HG02973 (cell line): ENCODE results near the gene CD99.

Experiments
- ATAC-seq: cut with Tn5 transposase; IDR thresholded peaks from one replicate; pipeline ENCODE4 v1.9.1; 2021; ENCODE audit warnings: moderate library complexity; ENCODE audit not compliant: unreplicated experiment

The CD99 gene

GRCh38 chrX:2697741-2698299 is 6.7 kb downstream of the CD99 start:
- ATAC-seq = peak; percentile 29

DNA sequence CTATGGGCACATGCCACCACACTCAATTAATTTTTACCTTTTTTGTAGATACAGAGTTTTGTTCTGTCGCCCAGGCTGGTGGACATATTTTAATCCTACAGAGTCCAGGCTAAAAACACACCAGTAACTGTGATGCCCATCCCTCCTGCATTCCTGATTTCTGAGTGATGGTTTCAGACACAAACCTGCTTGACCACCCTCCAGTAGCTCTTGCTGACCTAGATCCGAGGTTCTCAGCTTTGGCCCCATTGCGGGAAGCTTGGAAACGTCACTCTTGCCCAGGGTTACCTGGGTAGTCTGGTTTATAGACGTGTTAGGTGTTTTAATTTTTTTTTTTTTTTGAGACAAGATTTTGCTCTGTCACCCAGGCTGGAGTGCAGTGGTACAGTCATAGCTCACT is 7.5 kb downstream of the CD99 start:
- ATAC-seq = no peak

DNA sequence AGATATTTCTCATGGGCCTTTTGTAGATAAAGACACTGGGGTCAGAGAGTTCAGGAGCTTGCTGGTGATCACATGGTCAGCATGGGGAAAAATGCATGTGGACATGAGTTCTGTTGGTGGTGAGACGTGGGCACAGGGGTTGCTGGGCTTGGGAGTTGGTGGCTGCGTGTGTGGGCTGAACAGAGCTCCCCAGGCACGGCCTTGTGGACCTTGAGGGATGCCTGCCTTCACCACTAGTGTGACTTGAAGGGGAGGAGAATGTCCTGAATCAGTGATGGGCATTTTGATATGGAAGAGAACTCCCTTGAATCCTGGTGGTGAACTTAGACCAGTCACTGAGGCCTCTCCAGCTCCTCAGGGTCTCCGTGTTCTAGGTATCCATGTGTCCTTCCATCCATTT is 8.9 kb downstream of the CD99 start:
- ATAC-seq = no peak

DNA sequence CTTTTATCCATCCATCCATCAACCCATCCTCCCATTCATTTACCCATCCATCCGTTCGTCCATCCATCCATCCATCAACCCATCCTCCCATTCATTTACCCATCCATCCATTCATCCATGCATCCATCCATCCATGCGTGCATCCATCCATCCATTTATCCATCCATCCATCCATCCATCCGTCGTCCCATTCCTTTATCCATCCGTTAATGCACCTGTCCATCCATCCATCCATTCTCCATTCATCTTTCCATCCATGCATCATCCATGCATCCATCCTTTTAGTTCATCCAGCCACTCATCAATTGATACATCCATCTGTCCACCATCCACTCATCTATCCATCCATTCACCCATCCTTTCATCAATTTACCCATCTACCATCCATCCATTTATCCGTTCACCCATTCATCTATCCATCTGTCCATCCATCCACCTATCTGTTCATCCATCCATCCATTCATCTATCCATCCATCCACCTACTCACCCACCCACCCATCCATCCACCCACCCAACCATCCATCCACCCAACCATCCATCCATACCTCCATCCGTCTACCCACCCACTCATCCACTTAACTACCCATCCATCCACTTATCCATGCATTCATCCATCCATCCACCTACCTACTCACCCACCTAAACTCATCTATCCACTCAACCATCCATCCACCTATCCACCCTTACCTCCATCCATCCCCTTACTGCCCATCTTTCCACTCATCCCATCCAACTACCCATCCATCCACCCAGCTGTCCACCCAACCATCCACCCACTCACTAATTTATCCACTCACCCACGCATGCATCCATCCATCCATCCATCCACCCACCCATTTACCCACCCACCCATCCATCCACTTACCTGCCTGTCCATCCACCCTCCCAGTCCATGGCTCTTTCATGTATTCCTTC is 9.6 kb downstream of the CD99 start:
- ATAC-seq = no peak

- ATAC-seq = no peak
Measured at GRCh38 chrX:2701600-2701999, 10.5 kb downstream of the CD99 start.

GRCh38 chrX:2703991-2704369 is 12.9 kb downstream of the CD99 start:
- ATAC-seq = no peak

GRCh38 chrX:2705046-2705832 is 14.1 kb downstream of the CD99 start:
- no peak for ATAC-seq

- ATAC-seq = peak; percentile 90
Measured at GRCh38 chrX:2707334-2707760, 16.3 kb downstream of the CD99 start.

GRCh38 chrX:2708021-2708420 is 16.9 kb downstream of the CD99 start:
- no peak for ATAC-seq

DNA sequence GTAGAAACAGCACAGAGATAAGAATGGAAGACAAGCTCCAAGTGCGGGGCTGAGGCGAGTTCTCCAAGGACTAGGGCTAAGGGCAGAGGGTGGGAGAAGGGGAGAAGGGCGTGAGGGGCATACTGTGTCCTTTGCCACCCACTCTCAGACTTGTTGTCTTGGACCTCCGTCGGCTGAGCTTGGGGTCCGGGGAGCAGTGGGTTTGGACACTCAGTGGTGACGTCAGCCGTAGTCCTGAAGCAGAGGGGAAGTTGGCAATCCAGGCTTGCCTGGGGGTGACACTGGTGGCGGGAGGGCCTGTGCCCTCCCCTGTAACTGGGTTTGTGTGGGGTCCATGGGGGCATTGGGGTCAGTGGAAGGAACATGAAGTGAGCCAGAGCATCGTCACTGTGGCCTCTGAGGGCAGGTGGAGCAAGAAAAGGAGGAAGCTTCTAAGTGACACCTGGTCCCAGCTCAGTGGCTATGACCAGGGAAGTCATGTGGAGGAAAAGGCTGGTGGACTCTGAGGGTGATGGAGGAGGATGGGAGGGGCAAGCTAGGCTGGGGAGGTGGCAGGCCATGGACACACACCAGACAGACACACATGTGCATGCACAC is 17.6 kb downstream of the CD99 start:
- no peak for ATAC-seq

DNA sequence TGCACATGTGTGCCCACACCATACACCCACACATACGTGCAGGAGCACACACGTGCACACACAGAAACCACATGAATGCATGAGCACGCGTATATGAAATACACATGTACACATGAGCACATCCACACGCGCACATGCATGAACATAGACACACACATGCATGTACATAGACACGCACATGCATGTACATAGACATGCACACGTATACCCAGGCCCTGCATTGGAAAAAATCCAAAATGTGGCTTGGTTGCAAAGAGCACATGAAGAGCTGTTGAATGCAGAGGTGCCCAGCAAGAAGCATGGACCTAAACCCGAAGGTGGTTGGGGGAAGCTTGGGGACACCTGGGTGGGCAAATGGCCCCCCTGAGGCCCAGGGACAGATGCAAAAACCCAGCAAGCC is 18.5 kb downstream of the CD99 start:
- ATAC-seq = no peak

DNA sequence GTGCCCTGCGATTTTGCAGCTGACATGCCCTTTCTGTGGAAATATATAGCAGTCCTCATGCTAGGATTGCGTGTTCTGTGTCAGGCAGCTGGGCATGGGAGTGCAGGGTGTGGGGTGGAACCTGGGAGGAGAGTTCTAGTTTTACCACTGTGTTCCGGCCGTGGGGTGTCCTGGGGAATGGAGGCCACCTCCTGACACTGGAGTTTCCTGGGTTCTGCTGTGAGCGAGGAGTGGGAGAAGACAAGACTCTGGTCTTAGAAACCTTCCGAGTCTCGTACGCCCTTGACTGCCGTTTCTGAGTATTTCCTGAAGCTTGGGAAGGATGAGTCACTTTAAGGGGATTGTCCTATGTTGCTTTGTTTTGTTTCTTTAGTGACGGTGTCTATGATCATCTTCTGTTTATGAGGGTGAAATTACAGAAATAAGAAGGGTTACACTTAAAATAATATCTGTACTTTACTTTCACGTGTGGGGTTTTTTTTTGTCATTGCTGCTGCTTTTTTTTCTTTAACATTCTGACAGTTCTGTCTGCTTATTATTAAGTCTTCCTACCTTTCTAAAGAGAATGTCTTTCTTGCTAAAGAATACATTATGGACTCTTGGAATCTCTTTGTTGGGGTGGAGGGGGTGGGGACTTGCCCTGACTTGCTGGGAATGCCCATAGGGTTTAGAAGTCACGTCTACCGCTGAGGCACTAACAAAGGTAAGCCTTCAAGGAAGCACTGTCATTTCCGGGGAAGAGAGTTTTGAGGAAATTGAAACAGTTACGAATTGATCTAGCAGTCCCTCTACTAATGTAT is 19.1 kb downstream of the CD99 start:
- peak; percentile 23 for ATAC-seq

GRCh38 chrX:2711441-2711840 is 20.3 kb downstream of the CD99 start:
- no peak for ATAC-seq

DNA sequence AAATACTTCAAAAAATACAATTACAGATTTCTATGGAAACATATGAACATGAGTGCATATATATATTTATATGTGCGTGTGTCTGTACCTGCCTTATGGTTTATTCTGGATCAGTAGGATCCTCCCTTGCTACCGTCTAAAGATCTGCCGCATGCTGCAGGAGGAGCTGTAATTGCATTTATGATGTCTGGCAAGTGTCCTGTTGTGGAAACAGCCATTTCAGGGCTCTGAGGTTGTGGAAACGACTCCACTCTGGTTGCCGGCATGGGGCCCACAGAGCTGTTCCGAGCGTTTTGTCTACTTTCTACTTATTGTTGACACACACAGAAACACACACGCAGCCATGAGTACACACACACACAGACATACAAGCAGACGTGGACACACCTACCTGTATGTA is 21.3 kb downstream of the CD99 start:
- no peak for ATAC-seq

DNA sequence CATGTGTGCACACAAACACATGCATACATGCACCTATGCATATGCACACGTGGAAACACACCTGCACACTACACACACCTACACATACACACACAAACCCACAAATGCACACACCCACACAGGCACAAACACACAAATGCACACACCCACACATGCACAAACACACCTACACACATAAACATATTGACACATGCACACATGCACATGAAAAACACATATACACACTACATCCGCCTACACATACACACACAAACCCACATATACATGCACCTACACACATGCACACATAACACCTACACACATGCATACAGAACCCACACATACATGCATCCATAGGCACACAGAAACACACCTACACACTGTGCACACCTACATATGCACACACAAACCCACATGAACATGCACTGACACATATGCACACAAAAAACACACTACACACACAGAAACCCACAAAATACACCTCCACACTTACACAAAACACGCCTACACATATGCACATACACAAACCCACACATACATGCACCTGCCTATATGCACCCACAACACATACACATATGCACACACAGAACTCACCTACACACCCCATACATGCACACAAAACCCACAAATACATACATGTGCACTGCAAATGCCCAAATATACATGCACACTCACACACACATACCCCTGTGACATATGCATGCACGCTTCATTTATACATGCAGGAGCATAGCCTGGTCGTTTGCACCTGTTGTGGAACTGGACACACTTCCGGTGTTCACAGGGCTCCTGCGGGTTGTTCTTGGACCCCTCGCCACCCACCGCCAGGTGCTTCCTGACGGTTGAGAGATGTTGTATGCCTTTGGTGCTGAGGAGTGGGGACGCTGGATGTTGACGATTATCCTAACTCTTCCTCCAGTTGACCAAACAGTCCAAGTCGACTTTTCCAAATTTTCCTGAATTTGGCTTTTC is 22.1 kb downstream of the CD99 start:
- no peak for ATAC-seq

- no peak for ATAC-seq
Measured at GRCh38 chrX:2714551-2714950, 23.5 kb downstream of the CD99 start.

- ATAC-seq = no peak
Measured at GRCh38 chrX:2715066-2715600, 24.0 kb downstream of the CD99 start.

DNA sequence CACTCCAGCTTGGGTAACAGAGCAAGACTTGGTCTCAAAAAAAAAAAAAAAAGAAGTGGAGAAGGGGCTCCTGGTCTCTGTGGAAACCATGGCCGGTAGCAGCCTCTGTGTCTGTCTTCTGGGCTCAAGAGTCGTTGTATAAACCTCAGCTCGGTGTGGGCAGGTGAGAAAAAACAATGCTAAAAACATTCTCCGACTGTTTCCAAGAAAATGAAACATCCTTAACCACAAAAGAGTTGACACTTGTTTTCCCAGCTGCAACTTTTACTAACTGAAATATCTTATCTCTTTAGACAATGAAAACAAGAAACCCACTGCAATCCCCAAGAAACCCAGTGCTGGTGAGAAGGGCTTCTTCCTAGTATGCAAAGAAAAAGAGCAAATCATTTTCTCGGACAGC is 26.2 kb downstream of the CD99 start:
- no peak for ATAC-seq

GRCh38 chrX:2718821-2719220 is 27.7 kb downstream of the CD99 start:
- no peak for ATAC-seq
